ENCODE results near the gene SLC39A2.

DNA sequence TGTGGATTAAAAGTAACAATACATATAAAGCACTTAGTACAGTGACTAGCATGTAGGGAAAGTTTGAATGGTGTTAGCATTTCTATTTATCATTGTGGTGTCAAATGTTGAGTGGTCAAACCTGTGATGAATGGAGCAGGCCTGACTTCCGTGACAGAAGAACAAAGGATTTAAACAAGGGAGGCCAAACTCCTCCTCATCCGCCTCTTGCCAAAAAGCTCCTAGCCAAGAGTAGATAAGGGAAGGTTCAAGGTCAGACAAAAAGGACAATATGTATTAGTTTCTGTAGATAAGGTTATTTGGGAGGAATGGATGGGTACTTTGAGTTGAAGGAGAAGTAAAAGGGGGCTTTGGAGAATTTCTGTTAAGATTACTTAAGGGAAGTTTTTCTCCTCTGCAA lies 49.5 kb downstream of the SLC39A2 start:
- TF ChIP-seq JUN (IDR thresholded peaks at IDR 0.05; ENCODE audit: borderline replicate concordance, low read depth, low read length), result no peak
- no peak for TF ChIP-seq JUN (CRISPR knock-in tag; IDR thresholded peaks at IDR 0.05; ENCODE audit: borderline replicate concordance)
- TF ChIP-seq POLR2A (conservative IDR thresholded peaks at IDR 0.05), result no peak

All from K562 (cell line).